CD14-positive monocyte (primary cell): Measurements from ENCODE around the gene FOXJ3. TPM values are rescaled to one million over a fixed set of nuclear protein-coding genes. Genes with fewer than 3 reads are reported as not detected.

Source experiments
- DNase-seq, 3 donors: peaks; one replicate each; pipeline ENCODE4 v3.0.0-alpha.2; 2011 to 2022
- H2AFZ ChIP-seq: 2 replicates; pipeline ENCODE4 v1.6.0; 2012; ENCODE audit warnings: mild to moderate bottlenecking, low read depth, low read length, inconsistent platforms; ENCODE audit not compliant: insufficient read depth, poor library complexity, severe bottlenecking
- H3K27ac ChIP-seq, 2 donors: 1 replicate in 1 of 2; 2 replicates in 1 of 2; pipeline ENCODE4 v1.5.1; 2012 to 2013; ENCODE audit warnings: low read length in 2 of 2, control low read depth in 1 of 2, inconsistent platforms in 1 of 2, low read depth in 1 of 2, mild to moderate bottlenecking in 1 of 2
- H3K27me3 ChIP-seq, 2 donors: one replicate each; pipeline versions ENCODE4 v1.6.0 to v1.6.1; 2011 to 2013; ENCODE audit warnings: low read length in 2 of 2; ENCODE audit not compliant: control insufficient read depth in 2 of 2, insufficient read depth in 2 of 2
- H3K36me3 ChIP-seq, 2 donors: replicated peaks in 1 of 2; 1 replicate in 1 of 2; 2 replicates in 1 of 2; pipeline versions ENCODE4 v1.5.1 to v1.6.1; 2012 to 2013; ENCODE audit warnings: low read length in 2 of 2, control low read depth in 1 of 2, inconsistent platforms in 1 of 2, mild to moderate bottlenecking in 1 of 2; ENCODE audit not compliant: insufficient read depth in 2 of 2, control insufficient read depth in 1 of 2
- H3K4me1 ChIP-seq, 2 donors: 1 replicate in 1 of 2; 2 replicates in 1 of 2; pipeline versions ENCODE4 v1.5.1 to v1.6.1; 2012 to 2013; ENCODE audit warnings: low read length in 2 of 2, control low read depth in 1 of 2, inconsistent platforms in 1 of 2, mild to moderate bottlenecking in 1 of 2, moderate library complexity in 1 of 2; ENCODE audit not compliant: insufficient read depth in 2 of 2, control insufficient read depth in 1 of 2
- H3K4me2 ChIP-seq: replicated peaks from 2 replicates; pipeline ENCODE3; 2012; ENCODE audit warnings: low read length, moderate library complexity, mild to moderate bottlenecking; ENCODE audit not compliant: poor library complexity, severe bottlenecking; ENCODE audit errors: extremely low read depth
- H3K4me3 ChIP-seq, 3 experiments: fragments of 200-600 bp in 1 of 3; sonication (generic) in 1 of 3; replicated peaks in 1 of 3; 1 replicate in 2 of 3; 2 replicates in 1 of 3; pipeline ENCODE4 v1.5.1; 2011 to 2013; ENCODE audit warnings: low read length in 3 of 3, mild to moderate bottlenecking in 3 of 3, control low read depth in 2 of 3, low read depth in 2 of 3, inconsistent platforms in 1 of 3, moderate library complexity in 1 of 3
- H3K79me2 ChIP-seq: 2 replicates; pipeline ENCODE4 v1.6.0; 2012; ENCODE audit warnings: mild to moderate bottlenecking, control low read depth, inconsistent platforms, low read length, moderate library complexity; ENCODE audit not compliant: insufficient read depth
- H3K9ac ChIP-seq: 2 replicates; pipeline ENCODE4 v1.6.0; 2017; ENCODE audit warnings: low read length, mild to moderate bottlenecking; ENCODE audit not compliant: insufficient read depth, poor library complexity, severe bottlenecking
- H3K9me3 ChIP-seq, 2 donors: replicated peaks in 1 of 2; 1 replicate in 1 of 2; 2 replicates in 1 of 2; pipeline versions ENCODE4 v1.5.1 to v1.6.1; 2012 to 2013; ENCODE audit warnings: low read length in 2 of 2, control low read depth in 1 of 2; ENCODE audit not compliant: control insufficient read depth in 1 of 2, insufficient read depth in 1 of 2
- H4K20me1 ChIP-seq: 2 replicates; pipeline ENCODE4 v1.6.0; 2012; ENCODE audit warnings: mild to moderate bottlenecking, low read length, control low read depth, moderate library complexity; ENCODE audit not compliant: insufficient read depth
- H3K27ac Mint-ChIP-seq, 7 donors: one replicate each; pipeline ENCODE4 v1.8.0; 2020; ENCODE audit warnings: mild to moderate bottlenecking in 7 of 7, mixed read lengths in 7 of 7, moderate library complexity in 6 of 7, inconsistent platforms in 2 of 7
- H3K27me3 Mint-ChIP-seq, 3 donors: one replicate each; pipeline ENCODE4 v1.8.0; 2021 to 2022; ENCODE audit warnings: low read depth in 3 of 3, mild to moderate bottlenecking in 3 of 3, mixed read lengths in 3 of 3, moderate library complexity in 3 of 3, inconsistent platforms in 1 of 3
- H3K36me3 Mint-ChIP-seq, 2 donors: one replicate each; pipeline ENCODE4 v1.8.0; 2020; ENCODE audit warnings: mixed read lengths in 2 of 2, inconsistent platforms in 1 of 2, mild to moderate bottlenecking in 1 of 2
- H3K4me1 Mint-ChIP-seq: one replicate; pipeline ENCODE4 v1.8.0; 2020; ENCODE audit warnings: mild to moderate bottlenecking, mixed read lengths
- H3K4me3 Mint-ChIP-seq, 2 donors: one replicate each; pipeline ENCODE4 v1.8.0; 2020; ENCODE audit warnings: mild to moderate bottlenecking in 2 of 2, mixed read lengths in 2 of 2, moderate library complexity in 1 of 2
- H3K9me3 Mint-ChIP-seq, 7 donors: one replicate each; pipeline ENCODE4 v1.8.0; 2020 to 2022; ENCODE audit warnings: mixed read lengths in 7 of 7, mild to moderate bottlenecking in 6 of 7, moderate library complexity in 6 of 7, inconsistent platforms in 2 of 7
- WGBS: methylation state at CpG from one replicate; pipeline ENCODE4 v1.1.5; 2013; ENCODE audit warnings: missing lambda C conversion rate; ENCODE audit not compliant: insufficient coverage; 5-methylcytosine and 5-hydroxymethylcytosine counted together
- intact Hi-C, 2 donors: fragments of 100-400 bp; cut with micrococcal nuclease; formaldehyde crosslinking; loops; one replicate each; pipeline versions ENCODE4 v1.15.0 to v1.15.1; 2023
- polyA plus RNA-seq, 3 donors: library from polyadenylated mRNA; depleted of rRNA in 1 of 3; unstranded in 2 of 3; stranded (reverse) in 1 of 3; fragments of 300-500 nt in 2 of 3; fragments of >200 nt in 1 of 3; fragmentation: Illumina TruSeq in 2 of 3; gene quantifications; 1 replicate in 2 of 3; 2 replicates in 1 of 3; pipeline ENCODE4 v1.2.3, GENCODE V29; 2012 to 2021
- TF ChIP-seq, protein P1 (sequence below): fragments of 200-600 bp; IDR thresholded peaks from one replicate; pipeline ENCODE4 v1.8.0; 2022; ENCODE audit warnings: antibody characterized with exemption, mild to moderate bottlenecking

The FOXJ3 gene
- polyA plus RNA-seq, 3 donors = 10.2 to 18.5 (median 18.4) TPM

DNA sequence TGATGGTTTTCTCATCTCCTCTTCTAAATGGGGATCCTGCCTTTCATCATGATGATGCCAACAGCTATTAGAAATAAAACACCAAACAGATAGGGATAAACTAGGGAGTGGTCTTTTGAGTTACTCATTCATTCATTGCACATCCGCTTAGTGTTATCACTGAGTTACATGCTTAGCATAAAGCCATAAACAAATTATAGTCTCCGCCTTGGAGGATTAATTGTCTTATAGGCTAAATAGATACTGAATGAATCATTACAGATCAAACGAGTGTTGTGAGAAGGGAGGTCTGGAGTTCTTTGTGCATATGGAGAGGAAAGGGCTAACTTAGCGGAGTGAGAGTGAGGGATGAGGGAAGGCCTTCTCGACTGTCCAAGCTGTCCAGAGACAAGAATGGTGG is 201.6 kb downstream of the FOXJ3 start:
- no peak overlapping the region for H3K4me2 ChIP-seq
- H3K4me1 Mint-ChIP-seq = peaks cover 6% of the 10 kb centered on the region
- no peak overlapping the region for H3K4me3 ChIP-seq
- intact Hi-C loops = no loop called here
- no peak overlapping the region for H3K27ac ChIP-seq
- H3K4me3 Mint-ChIP-seq = no peak overlapping the region
- no peak overlapping the region for H2AFZ ChIP-seq
- no peaks in the 10 kb centered on the region for H4K20me1 ChIP-seq
- no peak overlapping the region for H3K27ac Mint-ChIP-seq
- H3K9ac ChIP-seq = no peak overlapping the region
- no peaks in the 10 kb centered on the region for H3K27me3 ChIP-seq
- 95% methylated on average over 2 of the region's 5 CpGs for WGBS
- no peaks in the 10 kb centered on the region for H3K36me3 ChIP-seq
- peaks cover 0 to 2% (median under 1%) of the 10 kb centered on the region in 7 donors for H3K9me3 Mint-ChIP-seq
- TF ChIP-seq, protein P1, sequence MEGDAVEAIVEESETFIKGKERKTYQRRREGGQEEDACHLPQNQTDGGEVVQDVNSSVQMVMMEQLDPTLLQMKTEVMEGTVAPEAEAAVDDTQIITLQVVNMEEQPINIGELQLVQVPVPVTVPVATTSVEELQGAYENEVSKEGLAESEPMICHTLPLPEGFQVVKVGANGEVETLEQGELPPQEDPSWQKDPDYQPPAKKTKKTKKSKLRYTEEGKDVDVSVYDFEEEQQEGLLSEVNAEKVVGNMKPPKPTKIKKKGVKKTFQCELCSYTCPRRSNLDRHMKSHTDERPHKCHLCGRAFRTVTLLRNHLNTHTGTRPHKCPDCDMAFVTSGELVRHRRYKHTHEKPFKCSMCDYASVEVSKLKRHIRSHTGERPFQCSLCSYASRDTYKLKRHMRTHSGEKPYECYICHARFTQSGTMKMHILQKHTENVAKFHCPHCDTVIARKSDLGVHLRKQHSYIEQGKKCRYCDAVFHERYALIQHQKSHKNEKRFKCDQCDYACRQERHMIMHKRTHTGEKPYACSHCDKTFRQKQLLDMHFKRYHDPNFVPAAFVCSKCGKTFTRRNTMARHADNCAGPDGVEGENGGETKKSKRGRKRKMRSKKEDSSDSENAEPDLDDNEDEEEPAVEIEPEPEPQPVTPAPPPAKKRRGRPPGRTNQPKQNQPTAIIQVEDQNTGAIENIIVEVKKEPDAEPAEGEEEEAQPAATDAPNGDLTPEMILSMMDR = no peak
- H3K27me3 Mint-ChIP-seq = peaks cover 0 to 2% (median 1%) of the 10 kb centered on the region in 3 donors
- H3K4me1 ChIP-seq = peaks cover 0 to 3% of the 10 kb centered on the region in 2 donors
- no peaks in the 10 kb centered on the region for H3K36me3 Mint-ChIP-seq
- no peaks in the 10 kb centered on the region for H3K9me3 ChIP-seq
- DNase-seq = no peak
- H3K79me2 ChIP-seq = no peaks in the 10 kb centered on the region

DNA sequence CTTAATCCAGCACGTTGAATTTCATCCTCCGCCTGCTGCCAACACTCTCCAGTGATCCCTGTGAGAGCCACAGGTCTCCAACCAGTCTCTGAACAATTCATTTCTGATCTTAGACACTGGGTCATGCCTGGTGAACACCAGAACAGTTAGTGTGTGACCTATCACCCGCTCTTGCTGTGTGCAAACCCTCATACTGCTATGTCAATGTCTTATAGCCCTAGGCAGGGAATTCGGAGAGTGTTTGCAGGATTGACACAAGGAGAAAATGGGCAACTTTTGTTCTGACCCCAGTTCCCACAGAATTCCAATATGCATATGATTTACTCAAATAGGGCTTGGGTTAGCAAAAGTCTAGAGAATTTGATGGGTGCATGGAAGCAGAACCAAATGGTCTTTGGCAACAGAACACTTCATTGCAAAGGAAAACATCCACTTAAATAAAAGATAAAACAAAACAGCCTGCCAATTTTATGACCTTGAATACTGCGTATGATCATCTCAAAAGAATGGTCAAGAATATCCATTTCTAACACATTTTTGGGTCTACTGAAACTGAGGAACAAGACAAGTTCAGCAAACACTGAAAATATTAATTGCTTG is 204.9 kb downstream of the FOXJ3 start:
- no peaks in the 10 kb centered on the region for H3K4me1 Mint-ChIP-seq
- Histone ChIP-seq H3K79me2 (no peaks in the 10 kb centered on the region), H3K27me3 (no peaks in the 10 kb centered on the region), H3K9me3 (no peaks in the 10 kb centered on the region), H3K4me3 (no peak overlapping the region), H3K9ac (no peak overlapping the region), H3K36me3 (no peaks in the 10 kb centered on the region), H3K4me2 (no peak overlapping the region), H4K20me1 (no peaks in the 10 kb centered on the region), H2AFZ (no peak overlapping the region), H3K4me1 (no peaks in the 10 kb centered on the region), H3K27ac (no peak overlapping the region)
- TF ChIP-seq, protein P1 = no peak
- peaks cover 0 to 1% (median 0%) of the 10 kb centered on the region in 3 donors for H3K27me3 Mint-ChIP-seq
- WGBS = 100% methylated on average over 2 of the region's 5 CpGs
- DNase-seq = no peak
- no peak overlapping the region for H3K27ac Mint-ChIP-seq
- H3K9me3 Mint-ChIP-seq = peaks cover 0 to 2% (median 0%) of the 10 kb centered on the region in 7 donors
- no peak overlapping the region for H3K4me3 Mint-ChIP-seq
- intact Hi-C loops = no loop called here
- H3K36me3 Mint-ChIP-seq = no peaks in the 10 kb centered on the region
